ENCODE measurements around the gene GMEB2. TPM values are rescaled to one million over a fixed set of nuclear protein-coding genes. Genes with fewer than 3 reads are reported as not detected.
A peak's percentile ranks its signal among the peaks of the same experiment; 100 is the strongest.

Gene GMEB2
- total RNA-seq, 1 donor from 2014 or later, result 11.2 TPM

DNA sequence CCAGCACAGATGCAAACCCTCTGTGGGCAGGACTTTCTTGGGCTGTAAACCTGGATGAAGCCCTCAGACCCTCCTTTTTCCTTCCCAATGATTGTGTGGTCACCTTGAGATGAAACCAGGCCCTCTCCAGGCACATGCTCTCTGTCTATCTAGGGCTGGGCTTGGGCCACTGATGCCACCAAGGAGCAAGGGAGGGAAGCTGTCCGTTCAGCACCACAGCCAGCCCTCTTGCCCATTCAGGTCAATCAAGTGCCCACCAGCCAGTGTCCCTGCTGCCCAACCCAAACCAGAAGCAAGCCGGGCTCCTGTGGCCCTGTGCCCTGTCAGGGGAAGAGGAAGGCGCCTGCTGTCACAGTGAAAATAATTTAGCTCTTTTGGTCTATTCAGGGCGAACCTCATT, 18.3 kb upstream of the GMEB2 start:
- TF ChIP-seq, protein P1, sequence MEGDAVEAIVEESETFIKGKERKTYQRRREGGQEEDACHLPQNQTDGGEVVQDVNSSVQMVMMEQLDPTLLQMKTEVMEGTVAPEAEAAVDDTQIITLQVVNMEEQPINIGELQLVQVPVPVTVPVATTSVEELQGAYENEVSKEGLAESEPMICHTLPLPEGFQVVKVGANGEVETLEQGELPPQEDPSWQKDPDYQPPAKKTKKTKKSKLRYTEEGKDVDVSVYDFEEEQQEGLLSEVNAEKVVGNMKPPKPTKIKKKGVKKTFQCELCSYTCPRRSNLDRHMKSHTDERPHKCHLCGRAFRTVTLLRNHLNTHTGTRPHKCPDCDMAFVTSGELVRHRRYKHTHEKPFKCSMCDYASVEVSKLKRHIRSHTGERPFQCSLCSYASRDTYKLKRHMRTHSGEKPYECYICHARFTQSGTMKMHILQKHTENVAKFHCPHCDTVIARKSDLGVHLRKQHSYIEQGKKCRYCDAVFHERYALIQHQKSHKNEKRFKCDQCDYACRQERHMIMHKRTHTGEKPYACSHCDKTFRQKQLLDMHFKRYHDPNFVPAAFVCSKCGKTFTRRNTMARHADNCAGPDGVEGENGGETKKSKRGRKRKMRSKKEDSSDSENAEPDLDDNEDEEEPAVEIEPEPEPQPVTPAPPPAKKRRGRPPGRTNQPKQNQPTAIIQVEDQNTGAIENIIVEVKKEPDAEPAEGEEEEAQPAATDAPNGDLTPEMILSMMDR (IDR thresholded peaks at IDR 0.05; ENCODE audit: unreplicated experiment), result no peak
- no peak overlapping the region for H3K27ac Mint-ChIP-seq (ENCODE audit: unreplicated experiment)
- H3K4me1 Mint-ChIP-seq (ENCODE audit: unreplicated experiment), result peaks cover 3% of the 10 kb centered on the region
- no peaks in the 10 kb centered on the region for H3K9me3 Mint-ChIP-seq (ENCODE audit: unreplicated experiment)
- DNase-seq (ENCODE audit: low spot score), result no peak
- peaks cover 7% of the 10 kb centered on the region for H3K27me3 Mint-ChIP-seq (ENCODE audit: unreplicated experiment)
- H3K4me3 Mint-ChIP-seq (ENCODE audit: unreplicated experiment), result no peak overlapping the region
- H3K36me3 Mint-ChIP-seq (ENCODE audit: low read depth, unreplicated experiment), result peaks cover 4% of the 10 kb centered on the region

DNA sequence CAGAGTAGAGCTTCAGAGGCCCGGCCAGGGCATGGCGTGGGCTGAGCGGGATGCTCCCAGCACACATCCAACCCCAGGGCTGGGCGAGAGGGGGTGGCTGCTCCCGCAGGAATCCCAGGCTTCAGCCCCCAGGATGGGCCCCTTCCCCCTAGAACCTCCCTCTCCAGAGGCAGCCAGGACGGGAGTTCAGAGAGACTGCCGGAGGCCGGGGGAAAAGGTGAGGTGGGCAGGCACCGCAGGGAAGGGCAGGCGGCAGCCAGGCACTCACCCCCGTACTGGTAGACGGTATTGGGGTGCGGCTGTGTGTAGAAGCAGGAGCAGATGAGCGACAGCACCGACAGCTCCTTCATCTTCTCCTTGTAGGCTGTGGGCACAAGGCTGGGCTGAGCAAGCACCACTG, 17.0 kb upstream of the GMEB2 start:
- peaks cover 10% of the 10 kb centered on the region for H3K27me3 Mint-ChIP-seq (ENCODE audit: unreplicated experiment)
- TF ChIP-seq, protein P1 (IDR thresholded peaks at IDR 0.05; ENCODE audit: unreplicated experiment), result no peak
- no peak overlapping the region for H3K4me3 Mint-ChIP-seq (ENCODE audit: unreplicated experiment)
- H3K9me3 Mint-ChIP-seq (ENCODE audit: unreplicated experiment), result no peaks in the 10 kb centered on the region
- DNase-seq (ENCODE audit: low spot score), result no peak
- peaks cover 3% of the 10 kb centered on the region for H3K4me1 Mint-ChIP-seq (ENCODE audit: unreplicated experiment)
- peaks cover 4% of the 10 kb centered on the region for H3K36me3 Mint-ChIP-seq (ENCODE audit: low read depth, unreplicated experiment)
- H3K27ac Mint-ChIP-seq (ENCODE audit: unreplicated experiment), result no peak overlapping the region

DNA sequence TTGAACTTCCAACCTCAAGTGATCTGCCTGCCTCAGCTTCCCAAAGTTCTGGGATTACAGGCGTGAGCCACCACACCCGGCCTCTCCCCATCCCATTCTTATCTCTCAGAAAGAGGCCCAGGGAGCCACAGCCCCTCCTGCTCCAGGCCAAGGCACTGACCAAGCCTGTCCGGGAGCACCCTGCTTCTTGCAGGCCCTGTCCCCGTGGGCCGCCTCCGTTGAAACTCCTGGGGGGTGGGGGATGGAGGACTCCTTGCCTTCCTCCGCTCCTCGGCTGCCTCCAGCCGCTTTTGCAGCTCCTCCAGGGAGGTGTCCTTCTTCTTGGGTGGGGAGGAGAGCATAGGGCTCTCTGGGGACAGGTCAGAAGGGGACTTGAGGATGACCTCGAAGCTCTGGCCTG, 16.6 kb upstream of the GMEB2 start:
- TF ChIP-seq, protein P1 (IDR thresholded peaks at IDR 0.05; ENCODE audit: unreplicated experiment), result no peak

DNA sequence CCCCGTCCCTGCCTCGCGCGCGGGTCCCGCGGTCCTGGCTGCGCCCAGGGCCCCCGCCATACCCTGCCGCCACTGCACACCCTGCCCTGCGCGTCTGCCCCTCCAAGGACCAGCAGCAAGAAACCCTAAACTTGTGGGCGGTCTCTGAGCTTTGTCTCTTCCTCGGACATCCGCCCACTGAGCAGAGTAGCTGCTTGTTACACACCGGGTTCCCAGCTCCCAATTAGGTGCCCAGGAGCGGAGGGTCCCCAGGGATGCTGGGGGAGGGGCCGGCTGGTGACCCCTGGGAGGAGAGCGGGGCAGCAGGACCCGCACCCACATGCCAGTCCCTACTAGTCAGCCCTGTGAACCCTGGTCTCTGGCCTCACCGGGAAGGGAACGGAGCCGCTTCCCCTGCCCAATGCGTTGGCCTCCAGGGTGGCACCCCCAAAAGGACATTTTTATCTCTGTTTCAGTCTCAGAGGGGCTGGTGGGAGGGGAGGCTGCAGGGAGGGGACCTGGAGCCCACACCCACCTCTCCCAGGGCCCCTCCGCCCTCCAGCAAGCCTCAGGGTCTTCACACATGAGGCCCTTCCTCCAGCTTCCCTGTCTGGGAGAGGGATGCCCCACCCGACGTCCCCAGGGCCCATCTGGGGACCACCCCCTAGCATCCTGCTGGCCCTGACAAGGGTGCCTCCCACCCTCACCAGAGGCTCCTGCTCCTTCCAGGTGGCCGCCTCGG, 15.8 kb upstream of the GMEB2 start:
- H3K27ac Mint-ChIP-seq (ENCODE audit: unreplicated experiment), result no peak overlapping the region
- peaks cover 9% of the 10 kb centered on the region for H3K27me3 Mint-ChIP-seq (ENCODE audit: unreplicated experiment)
- H3K4me3 Mint-ChIP-seq (ENCODE audit: unreplicated experiment), result no peak overlapping the region
- H3K36me3 Mint-ChIP-seq (ENCODE audit: low read depth, unreplicated experiment), result peaks cover 4% of the 10 kb centered on the region
- no peaks in the 10 kb centered on the region for H3K9me3 Mint-ChIP-seq (ENCODE audit: unreplicated experiment)
- no peak for DNase-seq (ENCODE audit: low spot score)
- TF ChIP-seq, protein P1 (IDR thresholded peaks at IDR 0.05; ENCODE audit: unreplicated experiment), result no peak
- peaks cover 3% of the 10 kb centered on the region for H3K4me1 Mint-ChIP-seq (ENCODE audit: unreplicated experiment)

More for the DNA sequence above, 16.6 kb upstream of the GMEB2 start:
- DNase-seq (ENCODE audit: low spot score), result no peak
- Mint-ChIP-seq H3K36me3 (ENCODE audit: low read depth, unreplicated experiment) (peaks cover 4% of the 10 kb centered on the region), H3K27ac (ENCODE audit: unreplicated experiment) (no peak overlapping the region), H3K4me1 (ENCODE audit: unreplicated experiment) (peaks cover 3% of the 10 kb centered on the region), H3K4me3 (ENCODE audit: unreplicated experiment) (no peak overlapping the region), H3K27me3 (ENCODE audit: unreplicated experiment) (peaks cover 9% of the 10 kb centered on the region), H3K9me3 (ENCODE audit: unreplicated experiment) (no peaks in the 10 kb centered on the region)

DNA sequence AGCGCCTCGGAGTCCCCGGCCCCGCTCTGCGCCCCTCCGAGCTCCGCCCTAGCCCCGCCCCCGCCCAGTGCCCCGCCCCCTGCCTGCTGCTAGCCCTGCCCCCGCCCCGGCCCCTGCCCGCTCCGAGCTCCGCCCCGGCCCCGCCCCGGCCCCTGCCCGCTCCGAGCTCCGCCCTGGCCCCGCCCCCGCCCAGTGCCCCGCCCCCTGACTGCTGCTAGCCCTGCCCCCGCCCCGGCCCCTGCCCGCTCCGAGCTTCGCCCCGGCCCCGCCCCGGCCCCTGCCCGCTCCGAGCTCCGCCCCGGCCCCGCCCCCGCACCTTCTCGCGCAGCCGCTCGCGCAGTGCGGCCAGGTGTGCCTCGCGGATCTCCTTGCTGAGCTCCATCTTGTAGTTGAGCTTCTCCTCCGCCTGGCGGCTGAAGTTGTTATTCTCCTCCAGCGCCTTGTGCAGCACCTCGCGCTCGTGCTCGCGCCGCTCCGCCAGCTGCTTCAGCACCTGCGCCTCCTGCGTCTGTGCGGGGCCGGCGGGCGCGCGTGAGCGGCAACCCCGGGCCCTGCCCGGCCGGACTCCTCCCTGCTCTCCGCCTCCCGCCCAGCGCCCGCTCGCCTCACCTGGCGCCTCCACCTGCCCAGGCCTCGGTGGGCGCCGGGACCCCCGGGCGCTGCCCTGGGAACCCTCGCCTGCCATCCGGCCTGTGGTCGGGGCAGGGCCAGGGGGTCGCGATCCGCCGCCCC, 15.1 kb upstream of the GMEB2 start:
- peaks cover 3% of the 10 kb centered on the region for H3K4me1 Mint-ChIP-seq (ENCODE audit: unreplicated experiment)
- no peak overlapping the region for H3K4me3 Mint-ChIP-seq (ENCODE audit: unreplicated experiment)
- no peaks in the 10 kb centered on the region for H3K9me3 Mint-ChIP-seq (ENCODE audit: unreplicated experiment)
- peaks cover 4% of the 10 kb centered on the region for H3K36me3 Mint-ChIP-seq (ENCODE audit: low read depth, unreplicated experiment)
- DNase-seq (ENCODE audit: low spot score), result peak; percentile 88
- H3K27ac Mint-ChIP-seq (ENCODE audit: unreplicated experiment), result no peak overlapping the region
- TF ChIP-seq, protein P1 (IDR thresholded peaks at IDR 0.05; ENCODE audit: unreplicated experiment), result peak; percentile 51
- H3K27me3 Mint-ChIP-seq (ENCODE audit: unreplicated experiment), result peaks cover 9% of the 10 kb centered on the region

All from endothelial cell (in vitro differentiated cells).